HepG2 (cell line): ENCODE data around the gene RAB1B. TPM values are rescaled to one million over a fixed set of nuclear protein-coding genes. Genes with fewer than 3 reads are reported as not detected.

ENCODE experiments used
- ATAC-seq: fragments of 200-7000 bp; cut with Tn5 transposase; 3 replicates; pipeline ENCODE4 v1.9.1; 2020; ENCODE audit warnings: mild to moderate bottlenecking, moderate library complexity
- BruUV-seq: library from RNA; stranded (reverse); fragments of 400-500 nt; replicated peaks from 2 replicates; lab custom pipeline; 2021; lab: Mats Ljungman, UMichigan
- CTCF ChIA-PET: fragments of 300-600 bp; formaldehyde crosslinking; extraction: SDS; loops from one replicate; lab custom pipeline; 2021; ENCODE audit warnings: low total read pairs, inconsistent platforms, low intra/inter-chr PET ratio; lab: Yijun Ruan, JAX
- POLR2A ChIA-PET: fragments of 350-600 bp; sonication (Branson Sonifier 250); formaldehyde crosslinking; loops from one replicate; lab custom pipeline; 2020; ENCODE audit warnings: antibody characterized with exemption, inconsistent platforms; lab: Yijun Ruan, JAX
- DNase-seq: peaks from one replicate; pipeline ENCODE4 v3.0.0-alpha.2; 2015; ENCODE audit warnings: low spot score
- FAIRE-seq: peaks from 3 replicates; lab custom pipeline; 2011; peaks lifted over from hg19 to GRCh38; lab: Jason Lieb, UNC
- H2AFZ ChIP-seq: one replicate; pipeline ENCODE4 v1.6.1; 2011; ENCODE audit warnings: low read length, inconsistent platforms
- H3K27ac ChIP-seq: fragments of 300-600 bp; 3 replicates; pipeline ENCODE4 v1.8.0; 2011; ENCODE audit warnings: mixed run types, mild to moderate bottlenecking, mixed read lengths, low read length, inconsistent platforms; ENCODE audit not compliant: insufficient read depth; ENCODE audit errors: extremely low read length
- H3K27me3 ChIP-seq, 2 experiments: fragments of 200-600 bp in 1 of 2; 2 replicates in 1 of 2; 3 replicates in 1 of 2; pipeline versions ENCODE4 v1.6.0 to v1.8.0; 2011; ENCODE audit warnings: low read length in 2 of 2, mild to moderate bottlenecking in 2 of 2, moderate library complexity in 2 of 2, inconsistent platforms in 1 of 2; ENCODE audit not compliant: insufficient read depth in 2 of 2, control insufficient read depth in 1 of 2
- H3K36me3 ChIP-seq, 2 experiments: fragments of 200-600 bp in 1 of 2; replicated peaks in 1 of 2; 2 replicates in 1 of 2; 3 replicates in 1 of 2; pipeline versions ENCODE4 v1.5.1 to v1.8.0; 2011; ENCODE audit warnings: low read length in 2 of 2, inconsistent platforms in 1 of 2; ENCODE audit not compliant: insufficient read depth in 2 of 2, control insufficient read depth in 1 of 2
- H3K4me1 ChIP-seq: 2 replicates; pipeline ENCODE4 v1.5.1; 2012; ENCODE audit warnings: low read length, inconsistent platforms; ENCODE audit not compliant: insufficient read depth
- H3K4me2 ChIP-seq: 2 replicates; pipeline ENCODE4 v1.6.0; 2011; ENCODE audit warnings: low read depth, low read length, inconsistent platforms
- H3K4me3 ChIP-seq, 3 experiments: fragments of 200-600 bp in 1 of 3; sonication (generic), shearing (Covaris generic) in 1 of 3; replicated peaks in 1 of 3; 2 replicates each; pipeline ENCODE4 v1.5.1; 2011 to 2016; ENCODE audit warnings: low read length in 3 of 3, inconsistent platforms in 2 of 3, low read depth in 2 of 3, mild to moderate bottlenecking in 2 of 3, control low read depth in 1 of 3, mixed read lengths in 1 of 3; ENCODE audit not compliant: insufficient read depth in 1 of 3
- H3K79me2 ChIP-seq: one replicate; pipeline ENCODE4 v1.6.1; 2011; ENCODE audit warnings: low read length, inconsistent platforms; ENCODE audit not compliant: insufficient read depth
- H3K9ac ChIP-seq: 2 replicates; pipeline ENCODE4 v1.6.0; 2011; ENCODE audit warnings: mild to moderate bottlenecking, low read depth, low read length, inconsistent platforms; ENCODE audit not compliant: insufficient read depth
- H3K9me3 ChIP-seq: 2 replicates; pipeline ENCODE4 v1.5.1; 2012; ENCODE audit warnings: mild to moderate bottlenecking, low read length
- H4K20me1 ChIP-seq: 2 replicates; pipeline ENCODE4 v1.6.0; 2011; ENCODE audit warnings: inconsistent platforms, mild to moderate bottlenecking, low read length, moderate library complexity; ENCODE audit not compliant: insufficient read depth
- HMGXB4 ChIP-seq, 2 experiments: sonication (generic) in 1 of 2; formaldehyde crosslinking in 1 of 2; IDR thresholded peaks; 2 replicates each; pipeline versions ENCODE4 v1.4.0 to v1.6.1; 2018 to 2020; ENCODE audit warnings: missing genetic modification reagents in 2 of 2, borderline replicate concordance in 1 of 2, low read depth in 1 of 2, mild to moderate bottlenecking in 1 of 2, missing biosample characterization in 1 of 2
- IKZF4 ChIP-seq: sonication (generic); formaldehyde crosslinking; IDR thresholded peaks from 2 replicates; pipeline ENCODE4 v1.5.1; 2020; ENCODE audit warnings: borderline replicate concordance, mild to moderate bottlenecking, low read depth, missing genetic modification reagents; ENCODE audit errors: not compliant biosample characterization
- MAFF ChIP-seq: IDR thresholded peaks from 2 replicates; pipeline ENCODE4 v1.6.1; 2011; ENCODE audit warnings: low read depth, low read length, improper control_type of control experiment
- MAFK ChIP-seq, 2 experiments: IDR thresholded peaks in 1 of 2; conservative IDR thresholded peaks in 1 of 2; 2 replicates each; pipeline ENCODE4 v1.6.1; 2011; ENCODE audit warnings: improper control_type of control experiment in 2 of 2, low read length in 2 of 2
- SIN3B ChIP-seq: fragments of 150-350 bp; IDR thresholded peaks from 2 replicates; pipeline ENCODE4 v1.6.1; 2014; ENCODE audit warnings: low read length
- ZBTB39 ChIP-seq: sonication (generic); formaldehyde crosslinking; IDR thresholded peaks from 2 replicates; pipeline ENCODE4 v1.5.0; 2020; ENCODE audit warnings: missing genetic modification reagents
- ZNF781 ChIP-seq: sonication (generic); formaldehyde crosslinking; IDR thresholded peaks from 2 replicates; pipeline ENCODE4 v1.5.1; 2020; ENCODE audit warnings: borderline replicate concordance, mild to moderate bottlenecking, missing genetic modification reagents; ENCODE audit errors: not compliant biosample characterization
- WGBS: methylation state at CpG from one replicate; pipeline ENCODE4 v1.1.6; 2017; ENCODE audit warnings: low lambda C conversion rate; 5-methylcytosine and 5-hydroxymethylcytosine counted together
- in situ Hi-C: cut with HindIII; loops from 2 replicates; pipeline ENCODE4 v1.10.0; 2017; ENCODE audit warnings: low pct_unique_long_range_greater_than_20kb; ENCODE audit not compliant: extremely low pct_ligation_motif_present
- intact Hi-C: fragments of 100-400 bp; cut with micrococcal nuclease; formaldehyde crosslinking; loops from one replicate; pipeline ENCODE4 v1.10.0; 2022; ENCODE audit not compliant: unreplicated experiment
- polyA plus RNA-seq, 8 experiments: library from polyadenylated mRNA; depleted of rRNA in 3 of 8; stranded (reverse) in 7 of 8; unstranded in 1 of 8; fragments of >200 nt; fragmentation: Illumina TruSeq in 4 of 8; extraction: Trizol in 4 of 8; gene quantifications; 2 replicates each; pipeline versions ENCODE4 v1.2.1 to v1.2.3, GENCODE V29; 2011 to 2016; ENCODE audit warnings: low read depth in 4 of 8, missing spikeins in 1 of 8, mixed read lengths in 1 of 8; ENCODE audit not compliant: insufficient read depth in 1 of 8
- total RNA-seq, 5 experiments: library from RNA; depleted of rRNA; stranded (reverse); fragments of >200 nt; fragmentation: Illumina TruSeq; extraction: Trizol; gene quantifications; 2 replicates each; pipeline ENCODE4 v1.2.3, GENCODE V29; 2016; ENCODE audit warnings: low read depth in 1 of 5

The RAB1B gene
- total and polyA plus RNA-seq, 2 of the 13 experiments (the other 11 are each of a cell fraction or from before 2014, with no cell fraction given) = 77.9 to 87.9 TPM

- Histone ChIP-seq H3K4me3 (no peak overlapping the region), H3K27me3 (no peaks in the 10 kb centered on the region), H3K36me3 (no peaks in the 10 kb centered on the region; a peak in 1 of 5 replicates), H2AFZ (no peak overlapping the region), H3K9me3 (no peaks in the 10 kb centered on the region), H4K20me1 (no peaks in the 10 kb centered on the region), H3K79me2 (no peaks in the 10 kb centered on the region), H3K4me2 (no peak overlapping the region), H3K9ac (no peak overlapping the region)
- ATAC-seq (no peak), FAIRE-seq (no peak), DNase-seq (no peak)
- ChIA-PET CTCF (no interaction called here), POLR2A (no interaction called here)
- WGBS = 92% methylated on average over 3 of the region's 3 CpGs
- TF ChIP-seq MAFK (conservative IDR thresholded peaks at IDR 0.05 in 1 of 2, IDR thresholded peaks at IDR 0.05 in 1 of 2; ENCODE audit: low read length in 2 of 2) = peak in 1 of 2 experiments; percentile 17; a peak in 1 of 4 replicates
- no peak for TF ChIP-seq HMGXB4 (CRISPR knock-in tag; IDR thresholded peaks at IDR 0.05; ENCODE audit: borderline replicate concordance in 1 of 2, low read depth in 1 of 2)
- TF ChIP-seq, all 625 proteins: peak for 1
- in situ Hi-C loops (no loop called here), intact Hi-C loops (no loop called here)
- BruUV-seq = no TSS peak
- Histone ChIP-seq H3K4me1 (no peaks in the 10 kb centered on the region), H3K27ac (no peak overlapping the region)
Observed at GRCh38 chr11:66247801-66248200, 20.6 kb upstream of the RAB1B start.

GRCh38 chr11:66248903-66249302, 19.5 kb upstream of the RAB1B start:
- ChIA-PET CTCF (no interaction called here), POLR2A (no interaction called here)
- H3K79me2 ChIP-seq = no peaks in the 10 kb centered on the region
- in situ Hi-C loops (no loop called here), intact Hi-C loops (no loop called here)
- H3K9ac ChIP-seq = no peak overlapping the region
- no peaks in the 10 kb centered on the region for H3K4me1 ChIP-seq
- H3K36me3 ChIP-seq = no peaks in the 10 kb centered on the region
- H3K27me3 ChIP-seq = no peaks in the 10 kb centered on the region
- DNase-seq (no peak), ATAC-seq (no peak), FAIRE-seq (no peak)
- H3K4me3 ChIP-seq = no peak overlapping the region
- BruUV-seq = no TSS peak
- no peaks in the 10 kb centered on the region for H4K20me1 ChIP-seq
- H2AFZ ChIP-seq = no peak overlapping the region
- no peak overlapping the region for H3K4me2 ChIP-seq
- 79% methylated on average over 6 of the region's 6 CpGs for WGBS
- H3K27ac ChIP-seq = no peak overlapping the region
- no peaks in the 10 kb centered on the region for H3K9me3 ChIP-seq
- TF ChIP-seq MAFF = peak; percentile 88
- no peak for TF ChIP-seq IKZF4 (CRISPR knock-in tag)
- no peak for TF ChIP-seq SIN3B
- TF ChIP-seq ZBTB39 (CRISPR knock-in tag) = no peak
- TF ChIP-seq ZNF781 (CRISPR knock-in tag) = no peak
